Measurements from ENCODE around the gene SPON1.

- TF ChIP-seq EZH2phosphoT487 (IDR thresholded peaks at IDR 0.05; ENCODE audit: insufficient read depth, low read depth) (peak; percentile 56; the same call in 1 of the 2 replicates), EZH2 (IDR thresholded peaks at IDR 0.05; ENCODE audit: insufficient read depth, poor library complexity, severe bottlenecking) (peak; percentile 94)
Measured at GRCh38 chr11:13963169-13963948, 836 bp downstream of the SPON1 start.

Measured in GM23248 (cell line).